ELF-1 (cell line): ENCODE results near the gene IFT52.
"Not testable (repeated sequence)": the region's sequence is repeated elsewhere in the genome, so short reads cannot be mapped to it uniquely, and the experiment has no call there.

ENCODE experiments used
- DNase-seq: peaks from one replicate; pipeline ENCODE4 v3.0.0-alpha.2; 2016; ENCODE audit warnings: low read depth, low spot score

Gene IFT52

DNA sequence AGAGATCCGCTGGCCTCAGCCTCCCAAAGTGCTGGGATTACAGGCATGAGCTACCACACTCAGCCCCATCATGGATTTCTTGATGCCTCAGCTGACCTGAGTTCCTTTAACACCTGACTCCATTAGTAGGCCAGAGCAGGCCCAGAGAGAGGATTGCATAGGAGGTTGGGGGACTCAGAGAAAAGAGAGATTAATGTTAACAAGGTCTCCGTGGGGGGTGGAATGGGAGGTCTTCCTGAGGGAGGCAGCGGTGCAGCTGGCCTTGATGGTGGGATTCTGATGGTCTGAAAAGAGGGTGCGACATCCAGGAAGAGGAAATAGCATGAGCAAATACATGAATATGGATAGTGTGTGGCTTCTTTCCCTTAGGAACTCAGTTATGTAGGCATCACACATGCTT, 22.0 kb upstream of the IFT52 start:
- no peak for DNase-seq

DNA sequence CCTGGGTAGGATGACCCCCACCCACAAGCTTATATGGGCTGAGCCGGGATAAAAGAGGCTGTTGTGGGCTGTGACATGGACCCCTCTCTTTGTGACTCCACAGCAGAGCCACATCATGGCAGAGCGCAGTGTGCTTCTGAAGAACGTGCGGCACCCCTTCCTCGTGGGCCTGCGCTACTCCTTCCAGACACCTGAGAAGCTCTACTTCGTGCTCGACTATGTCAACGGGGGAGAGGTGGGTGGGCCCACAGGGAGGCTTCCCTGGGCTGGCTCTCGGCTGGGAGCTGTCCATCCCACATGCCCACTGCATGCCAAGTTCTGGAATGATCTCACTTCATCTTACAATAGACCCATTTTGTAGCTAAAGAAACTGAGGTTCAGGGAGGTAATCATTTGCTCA, 21.5 kb upstream of the IFT52 start:
- no peak for DNase-seq

DNA sequence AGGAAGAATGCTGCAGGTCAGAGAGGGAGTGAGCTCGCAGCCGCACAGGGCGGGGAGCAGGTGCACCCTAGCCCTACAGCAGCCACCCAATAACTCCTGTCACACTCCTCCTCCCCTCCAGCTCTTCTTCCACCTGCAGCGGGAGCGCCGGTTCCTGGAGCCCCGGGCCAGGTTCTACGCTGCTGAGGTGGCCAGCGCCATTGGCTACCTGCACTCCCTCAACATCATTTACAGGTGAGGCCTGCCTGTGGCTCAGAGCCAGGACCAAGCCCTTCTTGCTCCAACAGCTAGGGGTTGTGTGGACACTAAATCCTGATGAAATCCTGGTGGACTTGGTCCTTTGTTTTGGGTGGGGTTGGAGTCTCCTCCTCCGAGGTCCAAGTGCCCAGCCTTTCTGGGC, 20.2 kb upstream of the IFT52 start:
- no peak for DNase-seq

DNA sequence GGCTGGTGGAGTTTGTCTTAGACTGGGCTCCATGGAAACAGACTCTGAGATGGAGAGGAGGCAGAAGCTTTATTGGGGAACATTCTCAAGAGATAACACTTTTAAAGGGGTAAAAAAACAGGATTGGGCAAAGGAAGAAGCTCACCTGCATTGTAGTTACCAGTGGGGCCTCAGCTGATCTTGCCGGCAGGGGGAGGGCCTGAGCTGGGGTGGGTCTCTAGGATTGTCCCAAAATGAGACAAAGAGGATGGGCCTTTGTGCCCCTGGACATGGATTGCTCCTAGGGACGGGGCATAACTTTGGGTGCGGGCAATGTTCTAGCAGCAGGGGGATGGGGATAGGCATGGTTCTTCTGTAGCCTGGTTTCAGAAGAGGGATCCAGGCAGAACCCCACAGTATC, 19.4 kb upstream of the IFT52 start:
- DNase-seq = no peak

DNA sequence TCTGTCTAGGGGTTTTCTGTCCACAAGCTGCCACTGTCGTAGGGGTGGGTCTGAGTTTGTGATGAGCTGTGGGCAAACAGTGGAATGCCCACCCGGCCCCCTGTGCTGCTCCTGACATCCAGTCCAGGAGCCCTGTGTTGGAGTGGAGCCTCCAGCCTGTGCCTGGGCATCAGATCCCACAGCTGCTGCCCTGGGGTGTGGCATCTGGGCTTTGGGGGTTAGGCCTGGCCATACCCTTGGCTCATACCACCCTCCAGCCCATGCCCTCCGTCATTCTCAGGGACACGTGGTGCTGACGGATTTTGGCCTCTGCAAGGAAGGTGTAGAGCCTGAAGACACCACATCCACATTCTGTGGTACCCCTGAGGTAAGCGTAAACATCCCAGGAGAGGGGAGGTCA, 19.0 kb upstream of the IFT52 start:
- no peak for DNase-seq

DNA sequence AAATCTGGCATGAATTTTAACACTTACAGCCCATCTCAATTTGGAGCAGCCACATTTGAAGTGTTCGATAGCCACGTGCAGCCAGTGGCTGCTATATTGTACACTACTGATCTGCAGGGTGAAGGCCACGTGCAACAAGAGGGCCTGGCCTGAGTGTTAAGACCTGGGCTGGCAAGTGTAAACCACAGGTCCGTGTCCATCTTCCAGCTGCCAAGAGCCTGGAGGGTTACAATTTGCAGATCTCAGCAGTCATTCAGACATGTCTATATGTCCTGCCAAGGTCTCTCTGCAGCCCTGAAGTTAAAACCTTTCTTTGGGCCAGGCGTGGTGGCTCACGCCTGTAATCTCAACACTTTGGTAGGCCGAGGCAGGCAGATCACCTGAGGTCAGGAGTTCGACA, 17.8 kb upstream of the IFT52 start:
- no peak for DNase-seq

DNA sequence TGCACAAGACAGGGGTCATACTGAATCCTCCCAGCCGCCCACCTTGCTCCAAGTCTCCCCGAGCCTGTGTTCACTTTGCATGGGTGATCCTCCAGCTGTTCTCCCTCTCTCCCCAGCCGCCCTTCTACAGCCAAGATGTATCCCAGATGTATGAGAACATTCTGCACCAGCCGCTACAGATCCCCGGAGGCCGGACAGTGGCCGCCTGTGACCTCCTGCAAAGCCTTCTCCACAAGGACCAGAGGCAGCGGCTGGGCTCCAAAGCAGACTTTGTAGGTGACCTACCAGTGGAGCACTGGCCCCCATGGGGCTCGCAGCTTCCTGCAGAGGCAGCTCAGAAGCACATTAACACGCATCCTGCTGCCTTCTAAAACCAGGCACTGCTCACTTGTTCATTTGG, 14.6 kb upstream of the IFT52 start:
- DNase-seq = no peak

DNA sequence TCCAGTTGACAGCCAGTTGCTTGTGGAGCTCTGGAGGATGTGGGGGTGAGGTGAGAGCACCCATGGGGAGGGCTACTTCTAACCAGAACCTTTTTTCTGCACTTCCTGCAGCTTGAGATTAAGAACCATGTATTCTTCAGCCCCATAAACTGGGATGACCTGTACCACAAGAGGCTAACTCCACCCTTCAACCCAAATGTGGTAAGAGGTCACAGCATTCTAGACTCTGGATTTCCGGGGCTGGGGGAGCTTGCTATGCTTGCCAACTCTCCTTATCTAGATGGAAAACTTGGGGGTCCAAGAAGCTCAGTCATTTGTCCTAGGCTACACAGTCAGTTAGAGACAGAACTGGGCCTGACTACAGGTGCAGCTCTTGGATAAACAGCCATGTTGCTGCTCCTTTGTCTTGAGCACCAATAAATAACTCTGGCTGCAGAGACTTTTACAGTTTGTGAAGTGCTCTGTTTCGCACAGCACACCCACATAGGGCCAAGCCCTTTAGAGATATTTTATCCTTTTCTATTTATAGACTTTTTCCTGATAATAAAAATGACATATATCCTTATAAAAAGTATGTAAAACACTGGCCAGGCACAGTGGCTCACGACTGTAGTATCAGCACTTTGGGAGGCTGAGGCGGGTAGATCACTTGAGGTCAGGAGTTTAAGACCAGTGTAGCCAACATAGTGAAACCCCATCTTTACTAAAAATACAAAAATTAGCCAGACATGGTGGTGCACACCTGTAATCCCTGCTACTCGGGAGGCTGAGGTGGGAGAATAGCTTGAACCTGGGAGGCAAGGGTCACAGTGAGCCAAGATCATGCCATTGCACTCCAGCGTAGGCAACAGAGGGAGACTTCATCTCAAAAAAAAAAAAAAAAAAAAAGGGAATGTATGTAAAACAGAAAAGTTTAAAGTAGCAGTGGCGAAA, 10.6 kb upstream of the IFT52 start:
- DNase-seq = no peak

DNA sequence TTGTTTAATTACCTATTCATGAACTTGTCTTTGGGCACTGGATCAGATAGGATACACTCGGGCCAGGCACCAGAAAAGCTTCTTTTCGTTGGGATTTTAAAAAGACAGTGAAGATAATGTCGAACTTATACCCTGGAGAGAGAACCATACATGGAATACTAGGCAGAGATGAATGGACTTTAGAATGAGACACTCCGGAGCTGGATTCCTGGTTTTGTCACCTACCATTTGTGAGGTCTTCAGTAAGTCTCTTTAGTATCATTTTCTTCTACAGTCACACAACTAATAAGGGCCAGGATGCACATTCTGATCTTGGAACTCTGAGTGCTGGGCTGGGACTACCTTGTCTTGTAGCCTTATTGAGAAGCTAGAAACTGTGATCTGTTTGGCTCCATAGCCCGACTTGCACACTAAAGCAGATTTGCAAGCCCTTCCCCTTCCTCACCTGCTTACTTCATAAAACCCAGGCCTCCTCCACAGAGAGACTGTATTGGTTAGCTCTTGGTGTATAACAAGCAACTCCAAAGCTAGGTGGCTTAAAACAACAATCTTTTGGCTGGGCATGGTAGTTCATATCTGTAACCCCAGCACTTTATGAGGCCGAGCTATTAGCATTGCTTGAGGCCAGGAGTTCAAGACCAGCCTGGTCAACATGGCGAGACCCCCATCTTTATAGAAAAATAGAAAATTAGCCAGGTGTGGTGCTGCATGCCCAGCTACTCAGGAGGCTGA, 7.4 kb upstream of the IFT52 start:
- no peak for DNase-seq

DNA sequence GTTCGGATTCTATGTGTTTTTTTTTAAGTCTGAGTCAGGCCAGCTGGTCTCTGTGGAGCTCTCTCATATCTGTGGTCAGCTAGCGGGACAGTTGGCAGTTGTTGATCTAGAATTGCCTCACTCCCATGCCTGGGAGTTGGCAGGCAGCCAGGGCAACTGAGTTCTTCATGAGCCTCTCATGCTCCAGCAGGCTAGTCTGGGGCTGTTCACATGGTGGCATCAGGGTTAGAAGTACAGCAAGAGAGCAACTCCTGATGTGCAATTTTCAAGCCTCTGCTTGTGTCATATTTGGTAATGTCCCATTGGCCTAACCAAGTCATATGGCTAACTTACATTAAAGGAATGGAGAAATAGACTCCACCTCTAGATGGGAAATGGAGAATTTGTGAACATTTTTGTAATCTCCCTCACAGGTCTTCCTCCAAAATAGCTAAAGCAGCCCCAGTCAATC, 6.7 kb upstream of the IFT52 start:
- DNase-seq = no peak

DNA sequence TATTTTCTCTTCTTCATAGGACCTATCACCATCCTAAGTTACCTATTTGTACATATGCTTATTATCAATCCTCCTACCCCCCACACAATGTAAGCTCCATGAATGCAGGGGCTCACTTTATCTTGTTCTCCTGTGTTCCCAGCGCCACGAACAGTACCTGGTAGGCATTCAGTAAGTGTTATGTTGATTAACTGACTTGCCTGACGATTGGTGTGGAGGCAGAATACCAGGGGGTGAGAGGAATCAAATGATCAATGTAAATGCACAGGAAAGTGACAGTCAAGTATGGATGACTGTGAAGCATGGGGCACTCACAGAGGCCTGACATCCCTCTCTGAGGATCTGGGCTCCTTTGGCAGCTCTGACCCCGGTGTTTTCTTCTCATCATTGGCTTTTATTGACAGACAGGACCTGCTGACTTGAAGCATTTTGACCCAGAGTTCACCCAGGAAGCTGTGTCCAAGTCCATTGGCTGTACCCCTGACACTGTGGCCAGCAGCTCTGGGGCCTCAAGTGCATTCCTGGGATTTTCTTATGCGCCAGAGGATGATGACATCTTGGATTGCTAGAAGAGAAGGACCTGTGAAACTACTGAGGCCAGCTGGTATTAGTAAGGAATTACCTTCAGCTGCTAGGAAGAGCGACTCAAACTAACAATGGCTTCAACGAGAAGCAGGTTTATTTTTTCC, 6.1 kb upstream of the IFT52 start:
- DNase-seq = no peak

DNA sequence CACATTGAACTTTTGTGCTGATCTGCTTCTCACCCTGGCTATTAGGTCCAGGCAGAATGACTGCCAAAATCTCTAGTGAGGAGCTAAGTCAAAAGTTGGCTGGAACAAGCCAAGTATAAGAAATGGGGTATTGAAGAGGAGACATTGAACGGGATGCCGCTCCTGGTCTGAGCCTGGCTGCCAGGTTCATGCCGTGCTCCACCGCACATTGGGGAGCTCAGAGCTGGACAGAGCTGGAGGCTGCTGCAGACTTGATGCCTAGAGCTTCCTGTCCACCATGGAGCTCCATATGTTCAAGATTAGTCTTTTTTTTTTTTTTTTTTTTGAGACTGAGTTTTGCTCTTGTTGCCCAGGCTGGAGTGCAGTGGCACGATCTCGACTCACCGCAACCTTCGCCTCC, 4.1 kb upstream of the IFT52 start:
- no peak for DNase-seq

DNA sequence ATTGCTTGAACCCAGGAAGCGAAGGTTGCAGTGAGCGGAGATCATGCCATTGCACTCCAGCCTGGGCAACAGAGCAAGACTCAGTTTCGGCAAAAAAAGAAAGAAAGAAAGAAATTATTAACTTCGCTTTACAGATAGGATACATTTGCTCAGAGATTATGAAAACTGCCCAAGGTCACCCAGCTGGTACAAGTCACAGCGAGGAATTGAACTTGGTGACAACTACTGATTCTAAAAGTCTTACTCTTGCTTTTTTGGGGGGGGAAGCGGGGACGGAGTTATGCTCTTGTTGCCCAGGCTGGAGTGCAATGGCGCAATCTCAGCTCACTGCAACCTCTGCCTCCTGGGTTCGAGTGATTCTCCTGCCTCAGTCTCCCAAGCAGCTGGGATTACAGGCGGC, 2.2 kb upstream of the IFT52 start:
- not testable (repeated sequence) for DNase-seq

DNA sequence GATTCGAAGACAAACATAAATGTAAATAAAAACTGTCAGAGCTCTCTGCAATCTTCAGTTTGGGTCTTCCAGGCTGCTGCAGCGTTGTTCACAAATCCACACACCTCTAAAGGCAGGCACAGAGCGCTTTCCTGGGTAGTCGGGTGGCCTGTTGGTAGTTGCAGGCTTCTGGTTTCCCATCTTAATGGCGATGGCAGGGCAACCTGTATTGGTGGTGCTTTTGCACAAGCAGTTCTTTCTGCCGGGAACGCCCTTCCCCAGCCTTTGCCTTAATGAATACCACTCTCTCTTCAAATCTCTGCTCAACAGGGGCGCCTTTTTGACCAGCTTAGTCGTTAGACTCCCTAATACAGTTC, 723 bp upstream of the IFT52 start:
- no peak for DNase-seq

DNA sequence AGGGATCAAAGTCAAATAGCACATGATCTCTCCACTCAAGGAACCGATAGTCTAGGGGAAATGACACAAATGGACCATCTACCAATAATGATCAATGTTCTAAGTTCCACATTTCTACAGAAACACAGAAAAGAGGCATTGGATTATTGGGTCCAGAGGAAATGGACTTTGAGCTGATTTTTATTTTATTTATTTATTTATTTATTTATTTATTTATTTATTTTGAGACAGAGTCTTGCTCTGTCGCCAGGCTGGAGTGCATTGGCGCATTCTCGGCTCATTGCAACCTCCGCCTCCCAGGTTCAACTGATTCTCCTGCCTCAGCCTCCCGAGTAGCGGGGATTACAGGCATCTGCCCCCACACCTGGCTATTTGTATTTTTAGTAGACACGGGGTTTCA, 11.2 kb downstream of the IFT52 start:
- DNase-seq = not testable (repeated sequence)

DNA sequence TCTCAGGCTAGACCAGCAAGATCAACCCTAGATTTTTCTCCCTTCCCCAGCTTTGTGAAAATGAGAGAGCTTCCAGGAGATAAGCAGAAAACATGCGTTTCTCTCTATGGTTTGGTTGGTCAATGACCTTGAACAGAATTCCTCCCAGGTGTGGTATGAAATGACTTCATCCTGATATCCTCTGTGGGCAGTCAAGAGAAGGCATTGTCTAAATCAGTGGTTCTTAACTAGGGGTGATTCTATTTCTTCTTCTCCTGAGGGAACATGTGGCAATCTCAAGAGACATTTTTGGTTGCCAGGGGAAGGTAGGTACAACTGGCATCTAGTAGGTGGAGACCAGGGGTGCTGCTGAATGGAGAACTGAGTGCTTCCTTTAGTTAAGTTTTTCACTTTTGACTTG, 12.4 kb downstream of the IFT52 start:
- no peak for DNase-seq

DNA sequence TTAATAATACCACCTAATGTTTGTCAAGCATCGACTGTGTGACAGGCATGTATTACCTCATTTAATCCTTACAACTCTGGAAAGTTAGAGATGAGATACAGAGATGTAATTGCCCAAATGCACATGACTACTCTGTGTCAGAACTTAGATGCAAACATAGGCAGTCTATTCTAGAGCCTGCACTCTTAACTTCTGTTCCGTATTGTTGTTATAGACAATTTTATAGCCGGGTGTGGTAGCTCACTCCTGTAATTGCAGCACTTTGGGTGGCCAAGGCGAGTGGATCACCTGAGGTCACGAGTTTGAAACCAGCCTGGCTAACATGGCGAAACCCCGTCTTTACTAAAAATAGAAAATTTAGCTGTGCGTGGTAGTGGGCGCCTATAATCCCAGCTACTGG, 15.0 kb downstream of the IFT52 start:
- no peak for DNase-seq

DNA sequence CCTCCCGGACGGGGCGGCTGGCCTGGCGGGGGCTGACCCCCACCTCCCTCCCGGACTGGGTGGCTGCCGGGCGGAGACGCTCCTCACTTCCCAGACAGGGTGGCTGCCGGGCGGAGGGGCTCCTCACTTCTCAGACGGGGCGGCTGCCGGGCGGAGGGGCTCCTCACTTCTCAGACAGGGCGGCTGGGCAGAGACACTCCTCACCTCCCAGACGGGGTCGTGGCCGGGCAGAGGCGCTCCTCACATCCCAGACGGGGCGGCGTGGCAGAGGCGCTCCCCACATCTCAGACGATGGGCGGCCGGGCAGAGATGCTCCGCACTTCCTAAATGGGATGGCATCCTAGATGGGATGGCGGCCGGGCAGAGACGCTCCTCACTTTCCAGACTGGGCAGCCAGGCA, 16.5 kb downstream of the IFT52 start:
- not testable (repeated sequence) for DNase-seq

DNA sequence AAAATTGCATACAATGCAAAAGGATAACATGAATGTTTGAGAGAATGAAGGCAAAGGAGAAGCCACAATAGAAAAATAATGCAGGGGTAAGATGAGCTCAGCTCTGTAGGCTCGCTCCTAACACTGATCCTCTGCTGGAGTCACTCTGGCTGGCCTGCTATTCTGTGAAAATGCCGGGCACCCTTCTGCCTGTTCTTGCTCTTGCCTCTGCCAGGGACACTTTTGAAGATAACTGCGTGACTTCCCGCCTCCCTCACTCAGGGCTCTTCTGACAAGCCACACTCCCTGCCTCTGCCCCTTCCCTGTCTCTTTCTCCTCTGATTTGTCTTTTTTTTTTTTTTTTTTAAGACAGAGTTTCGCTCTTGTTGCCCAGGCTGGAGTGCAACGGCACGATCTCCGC, 40.9 kb downstream of the IFT52 start:
- DNase-seq = no peak

DNA sequence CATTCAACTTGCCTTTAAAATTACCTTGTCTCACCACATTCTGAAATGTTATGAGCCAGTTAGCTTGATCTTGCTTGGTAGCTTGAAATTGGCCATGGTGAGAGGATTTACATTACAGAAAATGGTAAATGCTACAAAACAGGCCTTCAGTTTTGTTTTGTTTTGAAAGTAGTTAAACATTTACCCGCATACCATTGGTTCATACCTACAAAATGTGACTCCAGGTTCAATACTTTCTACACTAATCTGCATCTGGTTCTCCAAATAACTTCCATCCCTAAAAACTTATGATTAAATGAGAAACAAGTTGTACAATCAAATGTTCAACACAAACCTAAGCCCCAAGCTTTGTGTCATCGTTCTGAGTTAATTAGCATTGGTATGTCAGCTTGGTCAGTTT, 45.7 kb downstream of the IFT52 start:
- DNase-seq = no peak

DNA sequence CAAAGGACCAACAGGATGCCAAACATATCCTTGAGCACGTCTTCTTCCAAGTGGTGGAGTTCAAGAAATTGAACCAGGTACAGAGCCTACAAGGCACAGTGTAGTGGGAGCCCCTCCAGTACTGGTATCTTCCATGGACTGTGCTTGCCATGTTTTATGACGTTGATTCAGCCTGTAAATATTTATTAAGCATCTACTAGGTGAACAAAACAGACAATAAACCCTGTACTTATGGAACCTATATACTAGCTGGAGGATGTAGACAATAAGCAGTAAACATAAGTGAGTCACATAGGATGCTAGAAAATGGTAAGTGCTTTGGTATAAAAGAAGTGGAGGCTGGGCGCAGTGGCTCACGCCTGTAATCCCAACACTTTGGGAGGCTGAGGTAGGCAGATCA, 51.8 kb downstream of the IFT52 start:
- DNase-seq = no peak

DNA sequence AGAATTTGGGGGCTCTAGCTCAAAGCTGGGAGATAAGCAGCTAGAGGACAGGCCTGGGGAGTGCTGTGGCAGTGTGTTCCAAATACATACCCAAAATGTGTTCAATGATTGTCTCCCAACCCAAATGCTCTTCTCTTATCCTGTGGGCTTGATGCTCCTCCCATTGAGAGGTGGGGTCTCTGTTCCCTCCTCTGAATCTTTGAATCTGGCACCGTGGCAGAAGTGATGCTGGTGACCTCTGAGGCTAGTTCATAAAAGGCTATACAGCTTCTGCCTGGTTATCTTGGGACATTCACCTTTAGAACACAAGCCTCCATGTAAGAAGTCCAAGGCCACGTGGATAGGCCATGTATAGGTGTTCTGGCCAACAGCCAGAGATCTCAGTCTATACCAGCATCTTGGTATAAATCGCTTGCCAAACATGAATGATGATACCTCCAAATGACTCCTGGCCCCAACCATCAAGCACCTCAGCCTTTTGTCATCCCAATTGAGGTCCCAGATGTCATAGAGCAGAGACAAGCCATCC, 60.3 kb downstream of the IFT52 start:
- DNase-seq = no peak
